ENCODE results near the gene PLRG1. TPM values are rescaled to one million over a fixed set of nuclear protein-coding genes. Genes with fewer than 3 reads are reported as not detected.

PLRG1 gene
- total RNA-seq, 4 donors from 2014 or later: 47.1 to 60.5 (median 49.2) TPM

DNA sequence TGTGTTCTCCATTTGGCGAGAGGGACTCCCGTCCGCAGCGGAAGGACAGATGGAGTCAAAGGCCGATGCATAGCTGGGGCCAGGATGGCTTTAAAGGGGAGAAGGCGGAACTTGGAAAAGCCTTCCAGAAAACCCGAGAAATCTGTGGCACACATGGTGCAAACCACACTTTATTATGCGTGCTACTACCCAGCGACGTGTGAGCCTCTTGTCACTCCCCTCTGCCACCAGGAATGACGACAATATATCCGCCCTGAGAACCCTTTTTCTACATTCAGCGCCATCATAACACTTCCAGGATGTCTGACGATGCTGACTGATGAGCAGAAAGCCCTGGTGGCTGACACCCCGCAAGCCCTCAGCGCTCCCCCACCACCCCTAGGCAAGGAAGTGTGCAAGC, 57.9 kb downstream of the PLRG1 start:
- Histone ChIP-seq H3K27ac (no peak overlapping the region), H3K27me3 (peaks cover 4 to 71% (median 4%) of the 10 kb centered on the region in 4 donors), H3K36me3 (no peaks in the 10 kb centered on the region), H3K4me3 (peak overlapping the region in 3 of 4 donors; percentile 40 to 64 (median 46)), H3K9me3 (no peaks in the 10 kb centered on the region), H3K4me1 (peaks cover 16 to 28% (median 18%) of the 10 kb centered on the region in 3 donors)
- intact Hi-C loops (cut with DNase I): no loop called here
- WGBS, 2 donors: 23 to 31% methylated on average over 7 to 14 of the region's 16 CpGs
- DNase-seq: no peak
- TF ChIP-seq, protein P1, sequence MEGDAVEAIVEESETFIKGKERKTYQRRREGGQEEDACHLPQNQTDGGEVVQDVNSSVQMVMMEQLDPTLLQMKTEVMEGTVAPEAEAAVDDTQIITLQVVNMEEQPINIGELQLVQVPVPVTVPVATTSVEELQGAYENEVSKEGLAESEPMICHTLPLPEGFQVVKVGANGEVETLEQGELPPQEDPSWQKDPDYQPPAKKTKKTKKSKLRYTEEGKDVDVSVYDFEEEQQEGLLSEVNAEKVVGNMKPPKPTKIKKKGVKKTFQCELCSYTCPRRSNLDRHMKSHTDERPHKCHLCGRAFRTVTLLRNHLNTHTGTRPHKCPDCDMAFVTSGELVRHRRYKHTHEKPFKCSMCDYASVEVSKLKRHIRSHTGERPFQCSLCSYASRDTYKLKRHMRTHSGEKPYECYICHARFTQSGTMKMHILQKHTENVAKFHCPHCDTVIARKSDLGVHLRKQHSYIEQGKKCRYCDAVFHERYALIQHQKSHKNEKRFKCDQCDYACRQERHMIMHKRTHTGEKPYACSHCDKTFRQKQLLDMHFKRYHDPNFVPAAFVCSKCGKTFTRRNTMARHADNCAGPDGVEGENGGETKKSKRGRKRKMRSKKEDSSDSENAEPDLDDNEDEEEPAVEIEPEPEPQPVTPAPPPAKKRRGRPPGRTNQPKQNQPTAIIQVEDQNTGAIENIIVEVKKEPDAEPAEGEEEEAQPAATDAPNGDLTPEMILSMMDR (IDR thresholded peaks at IDR 0.05): no peak
- TF ChIP-seq POLR2A (IDR thresholded peaks at IDR 0.05): no peak

GRCh38 chr4:154491341-154492271, 58.6 kb downstream of the PLRG1 start, which contains the start of gene DCHS2:
TSS of gene DCHS2 (minus strand) at chr4:154491799. CDS start at chr4:154491355, 444 bp downstream.
- H3K27ac ChIP-seq: peak within 1 kb of the TSS in 1 of 4 donors; percentile 6
- H3K4me1 ChIP-seq: peaks cover 16 to 28% (median 18%) of the 10 kb centered on the region in 3 donors
- 0 to 1% methylated on average over 10 to 21 of the region's 53 CpGs for WGBS, 2 donors
- no peaks in the 10 kb centered on the region for H3K9me3 ChIP-seq
- intact Hi-C loops (cut with DNase I): no loop called here
- peaks cover 4 to 71% (median 4%) of the 10 kb centered on the region in 4 donors for H3K27me3 ChIP-seq
- H3K36me3 ChIP-seq: no peaks in the 10 kb centered on the region
- no peak for DNase-seq
- H3K4me3 ChIP-seq: peak within 1 kb of the TSS; percentile 19 to 64 (median 43)
- TF ChIP-seq POLR2A (IDR thresholded peaks at IDR 0.05): no peak
- TF ChIP-seq, protein P1 (IDR thresholded peaks at IDR 0.05): no peak

DNA sequence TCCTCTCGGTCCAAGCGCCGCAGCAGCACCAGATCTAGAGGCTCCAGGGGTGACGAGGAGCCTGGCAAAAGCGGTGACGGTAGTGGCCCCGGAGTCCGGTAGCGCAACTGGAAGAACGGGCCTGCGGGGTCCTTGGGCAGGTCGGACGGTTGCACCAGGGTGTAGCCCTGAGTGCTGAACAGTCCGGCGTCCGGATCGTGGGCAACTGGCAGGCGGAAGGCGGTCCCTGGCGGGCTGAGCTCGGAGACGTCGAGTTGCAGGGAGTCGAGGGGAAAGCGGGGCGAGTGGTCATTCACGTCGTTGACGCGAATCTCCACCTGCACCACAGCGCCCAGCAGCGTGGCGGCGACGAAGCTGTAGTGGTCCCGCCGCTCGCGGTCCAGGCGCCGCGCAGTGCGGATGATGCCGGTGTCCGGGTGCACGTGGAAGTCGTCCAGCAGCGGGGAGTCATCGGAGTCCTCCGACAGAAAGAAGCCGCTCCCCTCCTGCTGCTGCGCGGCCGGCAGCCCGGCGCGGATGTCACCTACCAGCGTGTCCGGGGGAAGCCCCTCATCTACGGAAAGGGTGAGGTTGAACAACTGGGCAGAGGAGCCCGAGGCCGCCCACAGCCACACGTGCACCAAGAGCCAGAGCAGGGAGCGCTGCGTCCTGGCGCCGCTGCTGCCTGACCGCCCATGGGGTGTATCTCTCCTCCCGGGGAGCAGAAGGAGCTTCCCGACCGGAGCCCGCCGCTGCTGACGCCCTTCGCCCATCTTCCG, 59.4 kb downstream of the PLRG1 start:
- Histone ChIP-seq H3K36me3 (no peaks in the 10 kb centered on the region), H3K27ac (no peak overlapping the region), H3K4me1 (peaks cover 16 to 28% (median 18%) of the 10 kb centered on the region in 3 donors), H3K27me3 (peaks cover 4 to 76% (median 4%) of the 10 kb centered on the region in 4 donors), H3K9me3 (no peaks in the 10 kb centered on the region), H3K4me3 (peak overlapping the region; percentile 19 to 64 (median 43))
- intact Hi-C loops (cut with DNase I): no loop called here
- DNase-seq: no peak
- WGBS, 2 donors: 17 to 27% methylated on average over 10 to 18 of the region's 76 CpGs
- no peak for TF ChIP-seq POLR2A (IDR thresholded peaks at IDR 0.05)
- TF ChIP-seq, protein P1 (IDR thresholded peaks at IDR 0.05): no peak

GRCh38 chr4:154490234-154490582, 60.0 kb downstream of the PLRG1 start:
- H3K27me3 ChIP-seq: peaks cover 4 to 78% (median 4%) of the 10 kb centered on the region in 4 donors
- intact Hi-C loops (cut with DNase I): no loop called here
- no peak overlapping the region for H3K27ac ChIP-seq
- peaks cover 16 to 28% (median 18%) of the 10 kb centered on the region in 3 donors for H3K4me1 ChIP-seq
- H3K36me3 ChIP-seq: no peaks in the 10 kb centered on the region
- peak overlapping the region in 2 of 4 donors; percentile 46 to 64 for H3K4me3 ChIP-seq
- DNase-seq: no peak
- H3K9me3 ChIP-seq: no peaks in the 10 kb centered on the region
- TF ChIP-seq, protein P1 (IDR thresholded peaks at IDR 0.05): no peak
- no peak for TF ChIP-seq POLR2A (IDR thresholded peaks at IDR 0.05)
- WGBS, 2 donors: no CpG with 5 or more reads among the region's 55 CpGs

Measured in esophagus squamous epithelium (tissue), 5 donors.